HEK293T (cell line): ENCODE measurements around the gene DKC1.

ENCODE experiments used
- ARNT ChIP-seq: fragments of 450-650 bp; IDR thresholded peaks from 2 replicates; pipeline ENCODE4 v1.6.1; 2017; ENCODE audit warnings: mild to moderate bottlenecking
- ELF4 ChIP-seq: fragments of 450-650 bp; IDR thresholded peaks from 2 replicates; pipeline ENCODE4 v1.6.1; 2017; ENCODE audit warnings: antibody characterized with exemption
- FOXA1 ChIP-seq: fragments of 450-650 bp; IDR thresholded peaks from 2 replicates; pipeline ENCODE4 v1.6.1; 2016; ENCODE audit warnings: mild to moderate bottlenecking
- FOXK2 ChIP-seq: fragments of 450-650 bp; IDR thresholded peaks from 2 replicates; pipeline ENCODE4 v1.6.1; 2016; ENCODE audit warnings: mild to moderate bottlenecking
- FOXM1 ChIP-seq: fragments of 450-650 bp; IDR thresholded peaks from 2 replicates; pipeline ENCODE4 v1.6.1; 2017; ENCODE audit warnings: mild to moderate bottlenecking, borderline replicate concordance
- LEF1 ChIP-seq: fragments of 450-650 bp; IDR thresholded peaks from 2 replicates; pipeline ENCODE4 v1.6.1; 2017; ENCODE audit warnings: mild to moderate bottlenecking, borderline replicate concordance
- SP1 ChIP-seq: fragments of 450-650 bp; IDR thresholded peaks from 2 replicates; pipeline ENCODE4 v1.6.1; 2017
- SUZ12 ChIP-seq: fragments of 450-650 bp; IDR thresholded peaks from 2 replicates; pipeline ENCODE4 v1.6.1; 2016; ENCODE audit warnings: mild to moderate bottlenecking
- ZNF384 ChIP-seq: fragments of 450-650 bp; IDR thresholded peaks from 2 replicates; pipeline ENCODE4 v1.6.1; 2016

DNA sequence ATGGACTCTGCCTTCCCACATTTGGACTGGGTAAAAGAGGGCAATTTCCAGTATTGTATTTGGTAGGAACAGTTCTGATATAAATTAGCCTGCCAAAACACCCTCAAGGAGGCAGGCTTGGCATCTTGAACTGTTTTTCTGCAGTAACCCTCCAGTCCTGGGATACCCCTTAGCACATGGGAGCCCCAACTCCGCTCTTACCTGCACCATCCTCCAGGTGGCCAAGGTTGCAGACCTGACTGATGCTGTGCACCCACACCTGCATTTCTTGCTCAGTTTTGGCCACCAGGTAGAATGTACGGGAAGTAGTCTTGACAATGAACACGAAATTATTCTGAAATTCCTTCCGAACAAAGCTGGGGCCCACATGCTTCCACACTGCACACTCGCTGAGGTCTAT is 46.8 kb upstream of the DKC1 start:
- no peak for TF ChIP-seq ELF4
- no peak for TF ChIP-seq SUZ12
- TF ChIP-seq FOXM1: no peak
- no peak for TF ChIP-seq FOXK2
- no peak for TF ChIP-seq ZNF384
- TF ChIP-seq LEF1: no peak
- TF ChIP-seq SP1: no peak
- TF ChIP-seq FOXA1: no peak
- TF ChIP-seq ARNT: no peak
